ENCODE data around the gene CCDC91. TPM values are rescaled to one million over a fixed set of nuclear protein-coding genes. Genes with fewer than 3 reads are reported as not detected.

CCDC91 gene, protein sequence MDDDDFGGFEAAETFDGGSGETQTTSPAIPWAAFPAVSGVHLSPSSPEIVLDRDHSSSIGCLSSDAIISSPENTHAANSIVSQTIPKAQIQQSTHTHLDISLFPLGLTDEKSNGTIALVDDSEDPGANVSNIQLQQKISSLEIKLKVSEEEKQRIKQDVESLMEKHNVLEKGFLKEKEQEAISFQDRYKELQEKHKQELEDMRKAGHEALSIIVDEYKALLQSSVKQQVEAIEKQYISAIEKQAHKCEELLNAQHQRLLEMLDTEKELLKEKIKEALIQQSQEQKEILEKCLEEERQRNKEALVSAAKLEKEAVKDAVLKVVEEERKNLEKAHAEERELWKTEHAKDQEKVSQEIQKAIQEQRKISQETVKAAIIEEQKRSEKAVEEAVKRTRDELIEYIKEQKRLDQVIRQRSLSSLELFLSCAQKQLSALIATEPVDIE
- total RNA-seq, result 10 to 100 TPM; 18.3 to 22.9 TPM

GRCh38 chr12:28190321-28191050, at the start of gene CCDC91:
Gene CCDC91, plus strand, starts transcription at chr12:28190456. Its CDS starts 66,760 bp downstream, at chr12:28257216.
- CTCF ChIA-PET, result interaction anchor here (0.9 to 1.4 kb wide), 5 partner anchors 33 to 76 kb away, joined by 3 to 5 read pairs (median 3); no protein-coding TSS in a partner anchor
- Mint-ChIP-seq H3K9me3 (ENCODE audit: low read depth) (no peaks in the 10 kb centered on the region), H3K4me1 (peaks cover 30% of the 10 kb centered on the region), H3K4me3 (peak within 1 kb of the TSS; percentile 96), H3K36me3 (peaks cover 33% of the 10 kb centered on the region), H3K27me3 (no peaks in the 10 kb centered on the region), H3K27ac (peak within 1 kb of the TSS; percentile 99)
- ATAC-seq, result peak; percentile 85
- DNase-seq, result peak; percentile 92

GRCh38 chr12:28144059-28144458, 46.2 kb upstream of the CCDC91 start:
- H3K9me3 Mint-ChIP-seq (ENCODE audit: low read depth), result no peaks in the 10 kb centered on the region
- H3K4me3 Mint-ChIP-seq, result no peak overlapping the region
- no peak for DNase-seq
- ATAC-seq, result no peak
- no peak overlapping the region for H3K27ac Mint-ChIP-seq
- CTCF ChIA-PET, result no interaction called here
- H3K4me1 Mint-ChIP-seq, result no peaks in the 10 kb centered on the region
- no peaks in the 10 kb centered on the region for H3K36me3 Mint-ChIP-seq
- H3K27me3 Mint-ChIP-seq, result peaks cover 5% of the 10 kb centered on the region

DNA sequence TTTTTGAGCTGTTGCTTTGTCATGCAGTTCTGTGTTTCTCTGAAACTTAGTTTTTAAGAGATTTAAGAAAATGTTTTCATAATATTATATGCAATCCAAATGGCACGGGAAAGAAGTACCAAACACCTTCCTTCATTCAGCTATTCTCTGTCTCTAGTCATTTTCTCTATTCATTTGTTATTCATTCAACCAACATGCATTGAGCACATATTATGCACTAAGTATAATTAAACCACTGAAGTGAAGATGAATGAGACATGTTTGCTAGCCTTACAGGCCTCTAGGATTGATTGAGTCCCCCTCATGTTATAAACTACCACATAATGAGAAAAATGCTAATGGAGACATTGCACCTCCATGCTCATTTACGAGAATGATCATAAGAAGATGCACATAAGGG, 45.7 kb upstream of the CCDC91 start:
- peaks cover 5% of the 10 kb centered on the region for H3K27me3 Mint-ChIP-seq
- H3K27ac Mint-ChIP-seq, result no peak overlapping the region
- no peaks in the 10 kb centered on the region for H3K36me3 Mint-ChIP-seq
- DNase-seq (no peak), ATAC-seq (no peak)
- H3K9me3 Mint-ChIP-seq (ENCODE audit: low read depth), result no peaks in the 10 kb centered on the region
- no peaks in the 10 kb centered on the region for H3K4me1 Mint-ChIP-seq
- CTCF ChIA-PET, result no interaction called here
- H3K4me3 Mint-ChIP-seq, result no peak overlapping the region

DNA sequence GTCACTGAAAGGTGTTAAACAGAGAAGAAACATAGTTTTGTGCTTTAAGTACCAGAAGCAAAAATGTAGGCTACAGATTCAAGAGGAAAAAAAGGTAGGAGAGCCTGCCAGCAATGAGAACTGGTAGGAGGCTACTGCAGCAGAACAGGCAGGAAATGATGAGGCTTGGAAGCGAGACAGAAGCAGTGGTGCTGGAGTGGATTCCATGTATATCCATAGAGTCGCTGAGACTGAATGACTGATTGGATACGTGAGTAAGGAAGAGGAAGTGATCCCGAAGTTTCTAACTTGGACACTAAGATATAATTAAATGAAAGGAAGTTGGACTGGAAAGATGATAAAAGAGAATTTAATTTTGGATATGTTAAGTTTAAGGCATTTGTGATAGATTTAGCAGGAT, 45.0 kb upstream of the CCDC91 start:
- no peak for DNase-seq
- Mint-ChIP-seq H3K4me1 (no peaks in the 10 kb centered on the region), H3K27me3 (peaks cover 8% of the 10 kb centered on the region), H3K9me3 (ENCODE audit: low read depth) (no peaks in the 10 kb centered on the region), H3K4me3 (no peak overlapping the region), H3K27ac (no peak overlapping the region), H3K36me3 (no peaks in the 10 kb centered on the region)
- ATAC-seq, result no peak
- CTCF ChIA-PET, result no interaction called here

GRCh38 chr12:28149279-28149678, 41.0 kb upstream of the CCDC91 start:
- Mint-ChIP-seq H3K4me3 (no peak overlapping the region), H3K9me3 (ENCODE audit: low read depth) (no peaks in the 10 kb centered on the region), H3K36me3 (no peaks in the 10 kb centered on the region), H3K27me3 (peaks cover 17% of the 10 kb centered on the region), H3K4me1 (no peaks in the 10 kb centered on the region), H3K27ac (no peak overlapping the region)
- CTCF ChIA-PET, result no interaction called here
- no peak for ATAC-seq
- DNase-seq, result no peak

GRCh38 chr12:28156362-28156761, 33.9 kb upstream of the CCDC91 start:
- H3K4me3 Mint-ChIP-seq, result no peak overlapping the region
- no peak for DNase-seq
- CTCF ChIA-PET, result no interaction called here
- no peak for ATAC-seq
- no peaks in the 10 kb centered on the region for H3K36me3 Mint-ChIP-seq
- no peaks in the 10 kb centered on the region for H3K9me3 Mint-ChIP-seq (ENCODE audit: low read depth)
- no peaks in the 10 kb centered on the region for H3K4me1 Mint-ChIP-seq
- H3K27me3 Mint-ChIP-seq, result peaks cover 4% of the 10 kb centered on the region
- no peak overlapping the region for H3K27ac Mint-ChIP-seq

DNA sequence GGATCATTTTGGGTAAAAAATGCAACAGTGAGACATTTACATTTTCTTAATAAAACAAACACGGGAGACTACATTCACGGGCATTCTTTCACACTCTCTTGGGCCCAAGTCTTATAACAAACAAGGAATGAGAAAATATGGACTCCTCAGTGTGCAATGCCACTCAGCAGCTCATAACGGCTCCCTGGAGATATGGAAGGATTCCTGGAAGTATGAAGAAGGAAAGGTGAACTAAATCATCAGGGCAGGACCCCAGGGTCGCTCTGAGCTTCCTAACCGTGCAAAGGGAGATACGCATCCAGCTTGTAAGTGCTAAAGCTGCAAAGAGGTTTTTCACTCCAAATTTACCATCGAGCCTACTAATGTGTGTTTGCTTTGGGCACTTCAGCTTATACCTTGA, 33.5 kb upstream of the CCDC91 start:
- Mint-ChIP-seq H3K9me3 (ENCODE audit: low read depth) (no peaks in the 10 kb centered on the region), H3K27ac (no peak overlapping the region), H3K4me3 (no peak overlapping the region), H3K27me3 (peaks cover 4% of the 10 kb centered on the region), H3K4me1 (no peaks in the 10 kb centered on the region), H3K36me3 (no peaks in the 10 kb centered on the region)
- DNase-seq, result no peak
- ATAC-seq, result no peak
- CTCF ChIA-PET, result no interaction called here

DNA sequence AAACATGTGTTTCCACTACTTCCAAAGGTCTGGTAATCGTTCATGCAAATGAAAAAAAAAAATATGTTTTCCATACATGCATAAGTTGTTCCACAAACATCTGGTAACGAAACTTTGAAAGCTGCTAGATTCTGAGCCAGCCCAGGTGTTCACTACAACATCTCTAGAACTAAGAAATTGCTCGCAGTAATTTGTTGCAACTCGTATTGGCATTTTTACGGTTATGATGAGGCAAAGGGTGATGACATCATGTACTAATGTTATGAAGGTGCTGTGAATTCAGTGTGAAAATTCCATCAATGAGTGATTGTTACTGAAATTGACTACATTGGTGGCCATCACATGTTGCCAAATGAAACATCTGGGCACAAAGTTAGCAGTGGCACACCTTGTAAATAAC, 31.9 kb upstream of the CCDC91 start:
- DNase-seq, result no peak
- H3K36me3 Mint-ChIP-seq, result no peaks in the 10 kb centered on the region
- H3K4me1 Mint-ChIP-seq, result no peaks in the 10 kb centered on the region
- H3K4me3 Mint-ChIP-seq, result no peak overlapping the region
- H3K9me3 Mint-ChIP-seq (ENCODE audit: low read depth), result no peaks in the 10 kb centered on the region
- no peak overlapping the region for H3K27ac Mint-ChIP-seq
- ATAC-seq, result no peak
- H3K27me3 Mint-ChIP-seq, result peaks cover 3% of the 10 kb centered on the region
- CTCF ChIA-PET, result no interaction called here

DNA sequence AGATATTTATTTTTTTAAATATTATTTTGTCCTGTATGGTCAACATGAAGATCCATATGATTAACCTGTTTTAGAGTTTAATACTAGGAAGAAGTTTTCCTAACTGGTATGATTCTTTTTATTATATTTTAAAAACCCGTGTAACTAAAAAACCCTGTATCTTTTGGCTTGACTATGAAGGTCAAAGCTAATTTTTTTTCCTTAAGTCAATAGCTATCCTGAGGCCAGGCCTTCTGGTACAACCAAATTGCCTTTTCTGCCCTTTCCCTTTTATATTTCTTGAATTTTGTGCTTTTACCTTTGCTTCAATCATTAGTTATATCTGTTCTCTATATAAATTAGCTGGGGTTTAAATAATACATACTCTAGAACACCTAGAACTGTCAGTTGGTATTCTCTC, 30.6 kb upstream of the CCDC91 start:
- no peak overlapping the region for H3K4me3 Mint-ChIP-seq
- H3K9me3 Mint-ChIP-seq (ENCODE audit: low read depth), result no peaks in the 10 kb centered on the region
- no peak for ATAC-seq
- DNase-seq, result no peak
- H3K4me1 Mint-ChIP-seq, result no peaks in the 10 kb centered on the region
- no peak overlapping the region for H3K27ac Mint-ChIP-seq
- CTCF ChIA-PET, result no interaction called here
- H3K27me3 Mint-ChIP-seq, result no peaks in the 10 kb centered on the region
- H3K36me3 Mint-ChIP-seq, result no peaks in the 10 kb centered on the region

DNA sequence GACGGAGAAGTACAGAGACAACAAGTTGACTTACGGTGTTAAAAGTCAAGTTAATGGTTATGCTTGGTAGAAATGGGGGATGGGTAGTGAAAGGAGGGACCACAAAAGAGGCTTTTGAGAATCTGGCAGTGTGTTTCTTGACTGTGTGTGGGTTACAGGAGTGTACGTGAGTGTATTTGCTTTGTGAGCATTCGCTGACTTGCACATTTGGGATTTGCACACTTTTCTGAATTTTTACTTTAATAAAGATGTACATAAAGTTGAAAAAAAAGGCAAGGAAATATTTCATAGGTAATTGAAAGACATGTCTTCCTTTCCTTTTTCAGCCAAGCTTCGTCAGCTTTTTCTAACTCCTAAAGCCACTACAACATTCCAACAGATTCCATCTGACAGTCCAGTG, 28.6 kb upstream of the CCDC91 start:
- CTCF ChIA-PET, result no interaction called here
- ATAC-seq (no peak), DNase-seq (no peak)
- Mint-ChIP-seq H3K36me3 (no peaks in the 10 kb centered on the region), H3K4me3 (no peak overlapping the region), H3K27ac (no peak overlapping the region), H3K4me1 (no peaks in the 10 kb centered on the region), H3K27me3 (no peaks in the 10 kb centered on the region), H3K9me3 (ENCODE audit: low read depth) (no peaks in the 10 kb centered on the region)

DNA sequence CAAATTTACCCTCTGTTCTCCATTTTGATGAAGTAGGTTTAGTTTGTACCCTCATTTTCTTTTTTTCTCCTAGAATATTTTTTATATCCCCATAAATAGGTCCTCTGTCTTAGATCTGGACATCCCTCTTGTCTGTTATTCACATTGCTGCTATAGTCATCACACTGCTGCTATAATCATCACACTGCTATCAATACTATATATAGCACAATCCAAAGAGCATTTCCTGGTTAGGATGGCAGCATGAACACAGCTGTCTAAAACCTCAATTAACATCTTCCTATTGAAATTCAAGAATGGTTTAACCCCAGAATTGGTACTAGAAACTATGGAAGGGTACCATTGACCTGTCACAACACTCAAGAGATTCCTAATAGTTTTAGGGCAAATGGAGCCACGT, 27.6 kb upstream of the CCDC91 start:
- Mint-ChIP-seq H3K4me3 (no peak overlapping the region), H3K9me3 (ENCODE audit: low read depth) (no peaks in the 10 kb centered on the region), H3K4me1 (no peaks in the 10 kb centered on the region), H3K36me3 (no peaks in the 10 kb centered on the region), H3K27ac (no peak overlapping the region), H3K27me3 (no peaks in the 10 kb centered on the region)
- ATAC-seq, result no peak
- CTCF ChIA-PET, result no interaction called here
- DNase-seq, result no peak

GRCh38 chr12:28164644-28165275, 25.5 kb upstream of the CCDC91 start:
- no peak overlapping the region for H3K27ac Mint-ChIP-seq
- no peaks in the 10 kb centered on the region for H3K27me3 Mint-ChIP-seq
- no peaks in the 10 kb centered on the region for H3K4me1 Mint-ChIP-seq
- no peaks in the 10 kb centered on the region for H3K36me3 Mint-ChIP-seq
- H3K4me3 Mint-ChIP-seq, result no peak overlapping the region
- ATAC-seq (no peak), DNase-seq (no peak)
- H3K9me3 Mint-ChIP-seq (ENCODE audit: low read depth), result no peaks in the 10 kb centered on the region
- CTCF ChIA-PET, result no interaction called here

- no peaks in the 10 kb centered on the region for H3K4me1 Mint-ChIP-seq
- no peaks in the 10 kb centered on the region for H3K36me3 Mint-ChIP-seq
- no peak for DNase-seq
- no peaks in the 10 kb centered on the region for H3K27me3 Mint-ChIP-seq
- CTCF ChIA-PET, result no interaction called here
- ATAC-seq, result no peak
- no peaks in the 10 kb centered on the region for H3K9me3 Mint-ChIP-seq (ENCODE audit: low read depth)
- no peak overlapping the region for H3K4me3 Mint-ChIP-seq
- H3K27ac Mint-ChIP-seq, result no peak overlapping the region
These were observed 22.2 kb upstream of the CCDC91 start for GRCh38 chr12:28167981-28168485.
